ENCODE data around the gene MOV10L1.
"Not testable (repeated sequence)": the region's sequence is repeated elsewhere in the genome, so short reads cannot be mapped to it uniquely, and the experiment has no call there.

The MOV10L1 gene

DNA sequence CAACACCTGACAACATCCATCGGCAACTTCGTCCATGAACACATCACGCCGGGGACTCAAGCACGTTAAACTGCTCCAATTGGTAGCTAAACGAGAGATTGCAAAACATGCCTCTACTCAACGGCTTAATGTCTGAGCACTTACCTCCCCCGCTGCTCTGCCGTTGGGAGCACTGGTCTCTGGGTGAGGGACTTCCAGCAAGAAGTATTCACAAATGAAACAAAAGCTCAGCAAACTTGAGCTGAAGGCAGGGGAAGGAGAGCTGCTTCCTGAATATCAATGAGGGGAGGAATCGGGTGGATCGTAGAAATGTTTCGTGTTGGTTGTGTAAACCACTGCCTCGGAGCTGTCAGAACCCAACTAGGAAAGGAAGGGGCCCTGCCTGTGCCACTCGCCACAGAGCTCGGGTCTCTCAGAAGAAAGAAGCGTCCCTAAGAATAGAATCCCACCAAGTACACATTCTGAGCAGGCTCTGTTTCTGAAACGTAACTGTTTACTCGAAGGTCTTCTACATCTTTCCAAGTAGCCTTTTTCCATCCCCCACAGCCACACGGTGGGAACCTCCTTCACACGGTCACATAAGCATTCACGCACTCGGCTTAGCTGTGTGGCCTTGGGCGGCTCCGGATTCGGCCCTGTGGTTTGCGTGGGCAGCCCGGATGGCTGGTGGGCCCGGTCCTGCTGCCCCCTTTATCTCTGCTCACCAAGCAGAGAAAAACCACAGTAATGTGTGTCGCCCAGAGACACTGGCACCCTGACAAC lies 4.4 kb upstream of the MOV10L1 start, which contains the start of gene MLC1:
Gene MLC1, minus strand, starts transcription at position 216 of the 762 bp plus-strand sequence. CDS start 524 bp downstream, outside the sequence.
- peak; percentile 98 for DNase-seq (ENCODE audit: low read depth)
- H3K4me3 ChIP-seq (ENCODE audit: low read depth, low read length): no peak within 1 kb of the TSS
- TF ChIP-seq MAX (IDR thresholded peaks at IDR 0.05; ENCODE audit: low read depth, low read length) (no peak; the same call in 1 of the 2 replicates), POLR2A (IDR thresholded peaks at IDR 0.05; ENCODE audit: extremely low read depth, insufficient read length) (peak; percentile 34), MYC (IDR thresholded peaks at IDR 0.05; ENCODE audit: low read depth, low read length) (no peak)

DNA sequence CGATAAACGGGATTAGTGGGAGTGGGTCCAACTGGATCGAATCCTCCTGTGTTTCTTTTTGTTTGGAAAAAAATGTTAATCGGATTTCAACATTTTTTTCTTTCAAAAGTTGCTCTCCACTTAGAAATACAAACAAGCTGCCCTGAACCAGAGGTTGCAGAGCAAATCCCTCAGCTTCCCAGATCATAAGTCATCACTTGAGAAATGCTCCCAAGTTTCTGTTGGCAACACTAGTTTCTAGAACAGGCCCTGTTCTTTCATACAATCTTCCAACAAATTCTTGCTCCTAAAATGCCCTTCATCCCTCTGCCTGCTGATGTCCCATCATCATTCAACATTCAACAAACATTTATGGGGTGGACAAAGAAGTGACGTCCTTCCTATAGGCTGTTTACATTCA lies 3.3 kb upstream of the MOV10L1 start:
- no peak for TF ChIP-seq MYC (IDR thresholded peaks at IDR 0.05; ENCODE audit: low read depth, low read length)
- TF ChIP-seq POLR2A (IDR thresholded peaks at IDR 0.05; ENCODE audit: extremely low read depth, insufficient read length): no peak
- TF ChIP-seq MAX (IDR thresholded peaks at IDR 0.05; ENCODE audit: low read depth, low read length): no peak
- TF ChIP-seq, protein P1, sequence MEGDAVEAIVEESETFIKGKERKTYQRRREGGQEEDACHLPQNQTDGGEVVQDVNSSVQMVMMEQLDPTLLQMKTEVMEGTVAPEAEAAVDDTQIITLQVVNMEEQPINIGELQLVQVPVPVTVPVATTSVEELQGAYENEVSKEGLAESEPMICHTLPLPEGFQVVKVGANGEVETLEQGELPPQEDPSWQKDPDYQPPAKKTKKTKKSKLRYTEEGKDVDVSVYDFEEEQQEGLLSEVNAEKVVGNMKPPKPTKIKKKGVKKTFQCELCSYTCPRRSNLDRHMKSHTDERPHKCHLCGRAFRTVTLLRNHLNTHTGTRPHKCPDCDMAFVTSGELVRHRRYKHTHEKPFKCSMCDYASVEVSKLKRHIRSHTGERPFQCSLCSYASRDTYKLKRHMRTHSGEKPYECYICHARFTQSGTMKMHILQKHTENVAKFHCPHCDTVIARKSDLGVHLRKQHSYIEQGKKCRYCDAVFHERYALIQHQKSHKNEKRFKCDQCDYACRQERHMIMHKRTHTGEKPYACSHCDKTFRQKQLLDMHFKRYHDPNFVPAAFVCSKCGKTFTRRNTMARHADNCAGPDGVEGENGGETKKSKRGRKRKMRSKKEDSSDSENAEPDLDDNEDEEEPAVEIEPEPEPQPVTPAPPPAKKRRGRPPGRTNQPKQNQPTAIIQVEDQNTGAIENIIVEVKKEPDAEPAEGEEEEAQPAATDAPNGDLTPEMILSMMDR (IDR thresholded peaks at IDR 0.05; ENCODE audit: low read depth, low read length): no peak
- DNase-seq (ENCODE audit: low read depth): no peak
- H3K4me3 ChIP-seq (ENCODE audit: low read depth, low read length): no peak overlapping the region

DNA sequence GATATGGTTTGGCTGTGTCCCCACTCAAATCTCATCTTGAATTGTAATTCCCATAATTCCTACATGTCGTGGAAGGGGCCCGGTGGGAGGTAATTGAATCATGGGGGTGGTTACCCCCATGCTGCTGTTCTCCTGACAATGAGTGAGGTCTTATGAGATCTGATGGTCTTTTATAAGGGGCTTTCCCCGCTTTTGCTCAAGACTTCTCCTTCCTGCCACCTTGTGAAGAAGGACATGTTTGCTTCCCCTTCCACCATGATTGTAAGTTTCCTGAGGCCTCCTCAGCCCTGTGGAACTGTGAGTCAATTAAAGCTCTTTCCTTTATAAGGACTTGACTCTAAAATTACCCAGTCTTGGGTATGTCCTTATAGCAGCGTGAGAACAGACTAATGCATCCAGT lies 2.8 kb upstream of the MOV10L1 start:
- H3K4me3 ChIP-seq (ENCODE audit: low read depth, low read length); DNase-seq (ENCODE audit: low read depth): not testable (repeated sequence)

DNA sequence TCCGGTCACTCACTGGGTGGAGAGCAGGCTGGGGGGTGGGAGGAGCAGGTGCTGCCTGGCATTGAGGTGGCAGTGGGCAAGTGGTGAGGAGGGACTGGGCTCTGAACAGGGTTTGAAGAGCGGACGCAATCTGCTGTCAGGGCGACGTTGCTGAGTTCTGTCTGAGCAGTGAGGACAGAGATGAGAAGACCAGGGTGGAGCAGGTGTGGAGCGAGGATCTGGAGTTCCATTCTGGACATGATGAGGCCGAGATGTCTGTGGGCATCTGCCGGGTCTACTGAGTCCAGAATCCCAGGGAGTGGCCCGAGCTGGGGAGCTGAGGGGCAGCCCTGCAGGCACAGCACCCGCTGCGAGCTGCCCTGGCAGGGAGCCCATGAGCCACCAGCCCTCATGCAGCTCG lies 2.2 kb upstream of the MOV10L1 start:
- H3K4me3 ChIP-seq (ENCODE audit: low read depth, low read length): no peak overlapping the region
- TF ChIP-seq MAX (IDR thresholded peaks at IDR 0.05; ENCODE audit: low read depth, low read length): no peak
- TF ChIP-seq MYC (IDR thresholded peaks at IDR 0.05; ENCODE audit: low read depth, low read length): no peak
- TF ChIP-seq POLR2A (IDR thresholded peaks at IDR 0.05; ENCODE audit: extremely low read depth, insufficient read length): no peak
- TF ChIP-seq, protein P1 (IDR thresholded peaks at IDR 0.05; ENCODE audit: low read depth, low read length): no peak
- DNase-seq (ENCODE audit: low read depth): no peak

GRCh38 chr22:50088096-50088495 lies 1.7 kb upstream of the MOV10L1 start:
- H3K4me3 ChIP-seq (ENCODE audit: low read depth, low read length): no peak overlapping the region
- no peak for TF ChIP-seq MAX (IDR thresholded peaks at IDR 0.05; ENCODE audit: low read depth, low read length)
- TF ChIP-seq POLR2A (IDR thresholded peaks at IDR 0.05; ENCODE audit: extremely low read depth, insufficient read length): no peak
- TF ChIP-seq, protein P1 (IDR thresholded peaks at IDR 0.05; ENCODE audit: low read depth, low read length): no peak
- TF ChIP-seq MYC (IDR thresholded peaks at IDR 0.05; ENCODE audit: low read depth, low read length): no peak
- DNase-seq (ENCODE audit: low read depth): no peak

DNA sequence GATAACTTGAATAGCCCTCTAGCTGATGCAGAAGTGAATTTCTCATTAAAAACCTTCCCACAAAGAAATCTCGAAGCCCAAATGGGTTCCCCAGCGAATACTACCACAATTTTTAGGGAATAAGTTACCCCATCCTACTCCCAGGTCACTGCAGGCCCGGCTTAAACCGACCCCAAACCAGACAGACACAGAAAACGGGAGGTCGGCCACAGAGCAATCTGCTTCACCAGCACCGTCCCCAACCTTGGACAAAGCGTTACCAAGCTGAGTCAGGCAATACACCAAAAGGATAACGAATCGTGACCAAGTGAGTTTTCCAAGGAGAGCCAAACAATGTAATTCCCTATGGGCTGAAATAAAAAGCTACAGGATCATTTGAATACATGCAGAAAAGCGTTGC lies 575 bp upstream of the MOV10L1 start:
- TF ChIP-seq MAX (IDR thresholded peaks at IDR 0.05; ENCODE audit: low read depth, low read length) (no peak), POLR2A (IDR thresholded peaks at IDR 0.05; ENCODE audit: extremely low read depth, insufficient read length) (no peak), MYC (IDR thresholded peaks at IDR 0.05; ENCODE audit: low read depth, low read length) (no peak)
- TF ChIP-seq, protein P1 (IDR thresholded peaks at IDR 0.05; ENCODE audit: low read depth, low read length): no peak
- no peak overlapping the region for H3K4me3 ChIP-seq (ENCODE audit: low read depth, low read length)
- DNase-seq (ENCODE audit: low read depth): no peak
